HepG2 (cell line): ENCODE measurements around the gene HLA-DRB5. TPM values are rescaled to one million over a fixed set of nuclear protein-coding genes. Genes with fewer than 3 reads are reported as not detected.

Experiments
- ATAC-seq: fragments of 200-7000 bp; cut with Tn5 transposase; 3 replicates; pipeline ENCODE4 v1.9.1; 2020; ENCODE audit warnings: mild to moderate bottlenecking, moderate library complexity
- BruUV-seq: library from RNA; stranded (reverse); fragments of 400-500 nt; replicated peaks from 2 replicates; lab custom pipeline; 2021; lab: Mats Ljungman, UMichigan
- CTCF ChIA-PET: fragments of 300-600 bp; formaldehyde crosslinking; extraction: SDS; loops from one replicate; lab custom pipeline; 2021; ENCODE audit warnings: low total read pairs, inconsistent platforms, low intra/inter-chr PET ratio; lab: Yijun Ruan, JAX
- POLR2A ChIA-PET: fragments of 350-600 bp; sonication (Branson Sonifier 250); formaldehyde crosslinking; loops from one replicate; lab custom pipeline; 2020; ENCODE audit warnings: antibody characterized with exemption, inconsistent platforms; lab: Yijun Ruan, JAX
- DNase-seq: peaks from one replicate; pipeline ENCODE4 v3.0.0-alpha.2; 2015; ENCODE audit warnings: low spot score
- FAIRE-seq: peaks from 3 replicates; lab custom pipeline; 2011; peaks lifted over from hg19 to GRCh38; lab: Jason Lieb, UNC
- H2AFZ ChIP-seq: one replicate; pipeline ENCODE4 v1.6.1; 2011; ENCODE audit warnings: low read length, inconsistent platforms
- H3K27ac ChIP-seq: fragments of 300-600 bp; 3 replicates; pipeline ENCODE4 v1.8.0; 2011; ENCODE audit warnings: mixed run types, mild to moderate bottlenecking, mixed read lengths, low read length, inconsistent platforms; ENCODE audit not compliant: insufficient read depth; ENCODE audit errors: extremely low read length
- H3K27me3 ChIP-seq, 2 experiments: fragments of 200-600 bp in 1 of 2; 2 replicates in 1 of 2; 3 replicates in 1 of 2; pipeline versions ENCODE4 v1.6.0 to v1.8.0; 2011; ENCODE audit warnings: low read length in 2 of 2, mild to moderate bottlenecking in 2 of 2, moderate library complexity in 2 of 2, inconsistent platforms in 1 of 2; ENCODE audit not compliant: insufficient read depth in 2 of 2, control insufficient read depth in 1 of 2
- H3K36me3 ChIP-seq, 2 experiments: fragments of 200-600 bp in 1 of 2; replicated peaks in 1 of 2; 2 replicates in 1 of 2; 3 replicates in 1 of 2; pipeline versions ENCODE4 v1.5.1 to v1.8.0; 2011; ENCODE audit warnings: low read length in 2 of 2, inconsistent platforms in 1 of 2; ENCODE audit not compliant: insufficient read depth in 2 of 2, control insufficient read depth in 1 of 2
- H3K4me1 ChIP-seq: 2 replicates; pipeline ENCODE4 v1.5.1; 2012; ENCODE audit warnings: low read length, inconsistent platforms; ENCODE audit not compliant: insufficient read depth
- H3K4me2 ChIP-seq: 2 replicates; pipeline ENCODE4 v1.6.0; 2011; ENCODE audit warnings: low read depth, low read length, inconsistent platforms
- H3K4me3 ChIP-seq, 3 experiments: fragments of 200-600 bp in 1 of 3; sonication (generic), shearing (Covaris generic) in 1 of 3; replicated peaks in 1 of 3; 2 replicates each; pipeline ENCODE4 v1.5.1; 2011 to 2016; ENCODE audit warnings: low read length in 3 of 3, inconsistent platforms in 2 of 3, low read depth in 2 of 3, mild to moderate bottlenecking in 2 of 3, control low read depth in 1 of 3, mixed read lengths in 1 of 3; ENCODE audit not compliant: insufficient read depth in 1 of 3
- H3K79me2 ChIP-seq: one replicate; pipeline ENCODE4 v1.6.1; 2011; ENCODE audit warnings: low read length, inconsistent platforms; ENCODE audit not compliant: insufficient read depth
- H3K9ac ChIP-seq: 2 replicates; pipeline ENCODE4 v1.6.0; 2011; ENCODE audit warnings: mild to moderate bottlenecking, low read depth, low read length, inconsistent platforms; ENCODE audit not compliant: insufficient read depth
- H3K9me3 ChIP-seq: 2 replicates; pipeline ENCODE4 v1.5.1; 2012; ENCODE audit warnings: mild to moderate bottlenecking, low read length
- H4K20me1 ChIP-seq: 2 replicates; pipeline ENCODE4 v1.6.0; 2011; ENCODE audit warnings: inconsistent platforms, mild to moderate bottlenecking, low read length, moderate library complexity; ENCODE audit not compliant: insufficient read depth
- ATM ChIP-seq: fragments of 450-650 bp; IDR thresholded peaks from 2 replicates; pipeline ENCODE4 v1.7.1; 2017; ENCODE audit warnings: mild to moderate bottlenecking, borderline replicate concordance
- CEBPB ChIP-seq: IDR thresholded peaks from 2 replicates; pipeline ENCODE4 v1.6.1; 2011; ENCODE audit warnings: low read depth, low read length, improper control_type of control experiment, borderline replicate concordance
- IRX3 ChIP-seq: sonication (generic); formaldehyde crosslinking; IDR thresholded peaks from 2 replicates; pipeline ENCODE4 v1.8.1; 2023; ENCODE audit warnings: mild to moderate bottlenecking, low read depth, missing genetic modification reagents, borderline replicate concordance
- JARID2 ChIP-seq: sonication (generic); formaldehyde crosslinking; IDR thresholded peaks from 2 replicates; pipeline ENCODE4 v1.8.1; 2023; ENCODE audit warnings: missing genetic modification reagents, inconsistent platforms; ENCODE audit not compliant: insufficient replicate concordance
- NCOA2 ChIP-seq: sonication (generic); formaldehyde crosslinking; IDR thresholded peaks from 2 replicates; pipeline ENCODE4 v1.8.0; 2022; ENCODE audit warnings: inconsistent platforms
- RFX1 ChIP-seq: fragments of 450-650 bp; IDR thresholded peaks from 2 replicates; pipeline ENCODE4 v1.6.1; 2017
- ZMYM2 ChIP-seq: sonication (generic); formaldehyde crosslinking; IDR thresholded peaks from 2 replicates; pipeline ENCODE4 v1.8.0; 2022; ENCODE audit warnings: mild to moderate bottlenecking, missing genetic modification reagents
- ZNF232 ChIP-seq: sonication (generic); formaldehyde crosslinking; IDR thresholded peaks from 2 replicates; pipeline ENCODE4 v1.4.0; 2020; ENCODE audit warnings: missing genetic modification reagents, borderline replicate concordance
- ZNF326 ChIP-seq: sonication (generic); formaldehyde crosslinking; IDR thresholded peaks from 2 replicates; pipeline ENCODE4 v1.4.0; 2020; ENCODE audit warnings: missing genetic modification reagents, borderline replicate concordance
- ZNF615 ChIP-seq: sonication (generic); formaldehyde crosslinking; IDR thresholded peaks from 2 replicates; pipeline ENCODE4 v1.5.0; 2020; ENCODE audit warnings: mild to moderate bottlenecking, missing genetic modification reagents, borderline replicate concordance
- WGBS: methylation state at CpG from one replicate; pipeline ENCODE4 v1.1.6; 2017; ENCODE audit warnings: low lambda C conversion rate; 5-methylcytosine and 5-hydroxymethylcytosine counted together
- in situ Hi-C: cut with HindIII; loops from 2 replicates; pipeline ENCODE4 v1.10.0; 2017; ENCODE audit warnings: low pct_unique_long_range_greater_than_20kb; ENCODE audit not compliant: extremely low pct_ligation_motif_present
- intact Hi-C: fragments of 100-400 bp; cut with micrococcal nuclease; formaldehyde crosslinking; loops from one replicate; pipeline ENCODE4 v1.10.0; 2022; ENCODE audit not compliant: unreplicated experiment
- polyA plus RNA-seq, 8 experiments: library from polyadenylated mRNA; depleted of rRNA in 3 of 8; stranded (reverse) in 7 of 8; unstranded in 1 of 8; fragments of >200 nt; fragmentation: Illumina TruSeq in 4 of 8; extraction: Trizol in 4 of 8; gene quantifications; 2 replicates each; pipeline versions ENCODE4 v1.2.1 to v1.2.3, GENCODE V29; 2011 to 2016; ENCODE audit warnings: low read depth in 4 of 8, missing spikeins in 1 of 8, mixed read lengths in 1 of 8; ENCODE audit not compliant: insufficient read depth in 1 of 8
- total RNA-seq, 5 experiments: library from RNA; depleted of rRNA; stranded (reverse); fragments of >200 nt; fragmentation: Illumina TruSeq; extraction: Trizol; gene quantifications; 2 replicates each; pipeline ENCODE4 v1.2.3, GENCODE V29; 2016; ENCODE audit warnings: low read depth in 1 of 5
- TF ChIP-seq, protein P1 (sequence below): sonication (generic); formaldehyde crosslinking; IDR thresholded peaks from 2 replicates; pipeline ENCODE4 v1.4.0; 2020; ENCODE audit warnings: missing genetic modification reagents

HLA-DRB5 gene
- total and polyA plus RNA-seq, 2 of the 13 experiments (the other 11 are each of a cell fraction or from before 2014, with no cell fraction given): not detected

DNA sequence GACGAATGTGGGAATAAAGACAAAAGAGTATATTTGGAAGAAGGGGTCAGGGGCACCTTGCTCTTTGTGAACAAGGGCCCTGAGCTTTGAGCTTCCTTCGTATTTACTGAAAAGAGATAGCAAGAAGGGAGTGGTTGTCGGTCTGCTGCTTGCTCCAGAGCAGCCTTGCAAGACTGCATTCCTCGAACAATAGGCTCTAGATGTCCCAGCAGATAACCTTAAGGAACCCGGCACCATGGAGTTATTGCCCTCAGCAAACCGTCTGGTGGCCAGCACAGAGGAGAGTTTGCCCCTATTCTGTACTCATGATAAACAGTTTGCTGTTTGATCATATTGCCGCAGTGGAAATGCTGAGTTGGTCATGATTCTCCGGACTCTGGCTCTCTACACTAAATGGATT, 36.9 kb upstream of the HLA-DRB5 start:
- H3K79me2 ChIP-seq: no peaks in the 10 kb centered on the region
- H3K4me3 ChIP-seq: no peak overlapping the region
- in situ Hi-C loops (loop anchor here (5.0 kb wide), 1 partner anchor 90 kb away; no protein-coding TSS in a partner anchor), intact Hi-C loops (no loop called here)
- 42% methylated on average over 6 of the region's 8 CpGs for WGBS
- FAIRE-seq (no peak), ATAC-seq (no peak), DNase-seq (no peak)
- H4K20me1 ChIP-seq: no peaks in the 10 kb centered on the region
- H2AFZ ChIP-seq: no peak overlapping the region
- H3K27ac ChIP-seq: no peak overlapping the region
- H3K4me1 ChIP-seq: 0 out of 2 replicates have a peak, but pooled peaks cover 6% of the 10 kb centered on the region
- TF ChIP-seq ZNF232 (CRISPR knock-in tag): no peak
- TF ChIP-seq ZMYM2 (CRISPR knock-in tag): no peak
- no peak for TF ChIP-seq JARID2
- TF ChIP-seq ZNF615 (CRISPR knock-in tag): no peak
- no peak for TF ChIP-seq IRX3
- no peak for TF ChIP-seq NCOA2 (CRISPR knock-in tag)
- TF ChIP-seq ZNF326 (CRISPR knock-in tag): no peak
- TF ChIP-seq RFX1: no peak
- TF ChIP-seq ATM: no peak
- TF ChIP-seq, protein P1, sequence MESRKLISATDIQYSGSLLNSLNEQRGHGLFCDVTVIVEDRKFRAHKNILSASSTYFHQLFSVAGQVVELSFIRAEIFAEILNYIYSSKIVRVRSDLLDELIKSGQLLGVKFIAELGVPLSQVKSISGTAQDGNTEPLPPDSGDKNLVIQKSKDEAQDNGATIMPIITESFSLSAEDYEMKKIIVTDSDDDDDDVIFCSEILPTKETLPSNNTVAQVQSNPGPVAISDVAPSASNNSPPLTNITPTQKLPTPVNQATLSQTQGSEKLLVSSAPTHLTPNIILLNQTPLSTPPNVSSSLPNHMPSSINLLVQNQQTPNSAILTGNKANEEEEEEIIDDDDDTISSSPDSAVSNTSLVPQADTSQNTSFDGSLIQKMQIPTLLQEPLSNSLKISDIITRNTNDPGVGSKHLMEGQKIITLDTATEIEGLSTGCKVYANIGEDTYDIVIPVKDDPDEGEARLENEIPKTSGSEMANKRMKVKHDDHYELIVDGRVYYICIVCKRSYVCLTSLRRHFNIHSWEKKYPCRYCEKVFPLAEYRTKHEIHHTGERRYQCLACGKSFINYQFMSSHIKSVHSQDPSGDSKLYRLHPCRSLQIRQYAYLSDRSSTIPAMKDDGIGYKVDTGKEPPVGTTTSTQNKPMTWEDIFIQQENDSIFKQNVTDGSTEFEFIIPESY: no peak
- TF ChIP-seq CEBPB: no peak
- H3K27me3 ChIP-seq: no peaks in the 10 kb centered on the region
- H3K9ac ChIP-seq: no peak overlapping the region
- ChIA-PET POLR2A (no interaction called here), CTCF (no interaction called here)
- no peaks in the 10 kb centered on the region for H3K9me3 ChIP-seq
- no peaks in the 10 kb centered on the region for H3K36me3 ChIP-seq
- no TSS peak for BruUV-seq
- no peak overlapping the region for H3K4me2 ChIP-seq
